Measurements from ENCODE around the gene PTPRN2. TPM values are rescaled to one million over a fixed set of nuclear protein-coding genes. Genes with fewer than 3 reads are reported as not detected.

The PTPRN2 gene
- total and polyA plus RNA-seq, 2 of the 8 experiments (the other 6 are each of a cell fraction or from before 2014, with no cell fraction given): 2.6 to 4.5 TPM

- no peak overlapping the region for H3K56ac ChIP-seq (replicated peaks; ENCODE audit: insufficient read length, low read depth, low read length)
- H3K4me1 ChIP-seq (replicated peaks in 1 of 4; ENCODE audit: control insufficient read depth in 3 of 4, insufficient read depth in 4 of 4, low read length in 3 of 4): no peaks in the 10 kb centered on the region
- H3K23me2 ChIP-seq (ENCODE audit: low read depth, low read length): no peaks in the 10 kb centered on the region
- H2AFZ ChIP-seq (ENCODE audit: low read length): no peak overlapping the region
- peaks cover 15 to 23% of the 10 kb centered on the region in 2 experiments; a peak in 3 of 4 replicates for H3K9me3 ChIP-seq (ENCODE audit: insufficient read depth in 2 of 2, low read depth in 1 of 2, low read length in 1 of 2)
- H4K8ac ChIP-seq (ENCODE audit: extremely low read depth, insufficient read depth, low read length): no peak overlapping the region
- H3K79me2 ChIP-seq (ENCODE audit: control insufficient read depth in 1 of 2, insufficient read depth in 2 of 2, low read length in 2 of 2): no peaks in the 10 kb centered on the region
- H2AK5ac ChIP-seq (ENCODE audit: low read depth, low read length): no peak overlapping the region
- H3K4ac ChIP-seq (replicated peaks; ENCODE audit: insufficient read length, low read depth, low read length): no peak overlapping the region
- H3K18ac ChIP-seq (ENCODE audit: extremely low read depth, low read length): no peak overlapping the region
- H4K5ac ChIP-seq (ENCODE audit: insufficient read length, low read depth, low read length): no peak overlapping the region
- H4K91ac ChIP-seq (replicated peaks; ENCODE audit: insufficient read length, low read length): no peak overlapping the region
- CTCF ChIA-PET (ENCODE audit: partially characterized antibody): no interaction called here
- no peak overlapping the region for H3K27ac ChIP-seq (ENCODE audit: low read depth, low read length)
- no peak overlapping the region for H3K23ac ChIP-seq (ENCODE audit: insufficient read length)
- FAIRE-seq (no peak), DNase-seq (ENCODE audit: low read depth in 1 of 2, low spot score in 2 of 2) (no peak)
- no peaks in the 10 kb centered on the region for H4K20me1 ChIP-seq (replicated peaks in 1 of 2; ENCODE audit: control insufficient read depth in 1 of 2, insufficient read depth in 2 of 2, low read length in 2 of 2)
- no peak overlapping the region for H2BK15ac ChIP-seq (ENCODE audit: low read length)
- no peaks in the 10 kb centered on the region for H3K79me1 ChIP-seq (ENCODE audit: low read depth, low read length)
- no peak overlapping the region for H2BK5ac ChIP-seq (ENCODE audit: low read depth, low read length)
- no peak overlapping the region for H3K9ac ChIP-seq (replicated peaks in 1 of 4; ENCODE audit: extremely low read depth in 1 of 4, low read depth in 3 of 4, low read length in 3 of 4)
- no peak overlapping the region for H3K4me2 ChIP-seq (ENCODE audit: insufficient read depth in 1 of 2, low read depth in 2 of 2, low read length in 2 of 2)
- no peak overlapping the region for H3K14ac ChIP-seq (ENCODE audit: insufficient read length)
- no peak overlapping the region for H3K4me3 ChIP-seq (ENCODE audit: extremely low read depth in 1 of 4, insufficient read depth in 2 of 4, low read depth in 3 of 4, low read length in 4 of 4)
- H2BK12ac ChIP-seq (ENCODE audit: low read depth, low read length): no peak overlapping the region
- H3K27me3 ChIP-seq (replicated peaks in 1 of 4; ENCODE audit: control insufficient read depth in 3 of 4, extremely low read depth in 1 of 4, insufficient read depth in 3 of 4, low read length in 3 of 4): no peaks in the 10 kb centered on the region
- WGBS, 2 experiments (ENCODE audit: extremely low coverage in 1 of 2, insufficient coverage in 1 of 2, insufficient read length in 1 of 2, insufficient replicate concordance in 2 of 2, low coverage in 1 of 2, low lambda C conversion rate in 2 of 2, missing lambda C conversion rate in 1 of 2): 71% methylated on average over 1 of the region's 1 CpG; no CpG with 5 or more reads in 1 of the 2 experiments
- H2BK20ac ChIP-seq (ENCODE audit: low read length): no peak overlapping the region
- H2BK120ac ChIP-seq (replicated peaks; ENCODE audit: low read depth, low read length): no peak overlapping the region
- H3K36me3 ChIP-seq (ENCODE audit: control insufficient read depth in 2 of 4, insufficient read depth in 4 of 4, low read length in 3 of 4): no peaks in the 10 kb centered on the region; a peak in 1 of 8 replicates
- POLR2A ChIA-PET (ENCODE audit: partially characterized antibody): no interaction called here
- TF ChIP-seq ZNF274 (IDR thresholded peaks at IDR 0.05; ENCODE audit: borderline replicate concordance, extremely low read depth, low read length) (no peak), POLR2AphosphoS5 (IDR thresholded peaks at IDR 0.05; ENCODE audit: low read depth, low read length) (no peak), NANOG (IDR thresholded peaks at IDR 0.05; ENCODE audit: insufficient read depth, low read depth, low read length, poor library complexity, severe bottlenecking) (no peak), CHD1 (IDR thresholded peaks at IDR 0.05; ENCODE audit: low read depth, low read length) (no peak), SIN3A (conservative IDR thresholded peaks at IDR 0.05 in 1 of 2, IDR thresholded peaks at IDR 0.05 in 1 of 2; ENCODE audit: low read depth in 1 of 2, low read length in 2 of 2) (no peak), POU5F1 (IDR thresholded peaks at IDR 0.05; ENCODE audit: low read depth, low read length) (no peak), ATF3 (IDR thresholded peaks at IDR 0.05; ENCODE audit: insufficient read depth, low read depth, low read length) (no peak), EZH2 (IDR thresholded peaks at IDR 0.05; ENCODE audit: low read depth, low read length, severe bottlenecking) (no peak), BRCA1 (IDR thresholded peaks at IDR 0.05; ENCODE audit: low read depth, low read length) (no peak), TEAD4 (IDR thresholded peaks at IDR 0.05; ENCODE audit: low read depth, low read length) (no peak), ATF2 (IDR thresholded peaks at IDR 0.05; ENCODE audit: low read length) (no peak), MAX (IDR thresholded peaks at IDR 0.05) (no peak)
These were observed 947.5 kb downstream of the PTPRN2 start for GRCh38 chr7:157640144-157640543.

Data from H1 (cell line).